ENCODE measurements around the gene ITGB8.

Gene ITGB8

DNA sequence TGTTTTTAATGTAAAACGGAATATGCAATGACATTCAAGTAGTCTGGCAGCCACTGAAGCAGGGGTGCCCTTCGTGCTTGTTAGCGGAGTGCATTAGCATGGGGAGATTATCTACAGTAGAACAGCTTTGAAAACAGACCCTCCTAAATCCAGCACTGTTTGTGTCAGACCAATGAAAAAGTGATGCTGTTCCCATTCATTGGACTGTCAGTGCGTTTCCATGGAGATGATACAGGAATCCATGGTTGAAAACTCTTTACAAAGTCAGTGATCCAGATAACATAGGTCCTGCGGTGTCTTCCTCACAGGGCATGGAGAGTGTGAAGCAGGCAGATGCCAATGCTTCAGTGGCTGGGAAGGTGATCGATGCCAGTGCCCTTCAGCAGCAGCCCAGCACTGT, 73.6 kb downstream of the ITGB8 start:
- Histone ChIP-seq H3K36me3 (ENCODE audit: insufficient read depth, low read length) (peaks cover 58% of the 10 kb centered on the region), H3K27me3 (ENCODE audit: insufficient read depth, low read length) (no peaks in the 10 kb centered on the region), H3K4me3 (ENCODE audit: low read length) (no peak overlapping the region), H3K9me3 (ENCODE audit: low read length) (no peaks in the 10 kb centered on the region), H3K4me1 (ENCODE audit: insufficient read depth, low read length) (peaks cover 63% of the 10 kb centered on the region), H2AFZ (ENCODE audit: low read depth, low read length) (no peak overlapping the region)

DNA sequence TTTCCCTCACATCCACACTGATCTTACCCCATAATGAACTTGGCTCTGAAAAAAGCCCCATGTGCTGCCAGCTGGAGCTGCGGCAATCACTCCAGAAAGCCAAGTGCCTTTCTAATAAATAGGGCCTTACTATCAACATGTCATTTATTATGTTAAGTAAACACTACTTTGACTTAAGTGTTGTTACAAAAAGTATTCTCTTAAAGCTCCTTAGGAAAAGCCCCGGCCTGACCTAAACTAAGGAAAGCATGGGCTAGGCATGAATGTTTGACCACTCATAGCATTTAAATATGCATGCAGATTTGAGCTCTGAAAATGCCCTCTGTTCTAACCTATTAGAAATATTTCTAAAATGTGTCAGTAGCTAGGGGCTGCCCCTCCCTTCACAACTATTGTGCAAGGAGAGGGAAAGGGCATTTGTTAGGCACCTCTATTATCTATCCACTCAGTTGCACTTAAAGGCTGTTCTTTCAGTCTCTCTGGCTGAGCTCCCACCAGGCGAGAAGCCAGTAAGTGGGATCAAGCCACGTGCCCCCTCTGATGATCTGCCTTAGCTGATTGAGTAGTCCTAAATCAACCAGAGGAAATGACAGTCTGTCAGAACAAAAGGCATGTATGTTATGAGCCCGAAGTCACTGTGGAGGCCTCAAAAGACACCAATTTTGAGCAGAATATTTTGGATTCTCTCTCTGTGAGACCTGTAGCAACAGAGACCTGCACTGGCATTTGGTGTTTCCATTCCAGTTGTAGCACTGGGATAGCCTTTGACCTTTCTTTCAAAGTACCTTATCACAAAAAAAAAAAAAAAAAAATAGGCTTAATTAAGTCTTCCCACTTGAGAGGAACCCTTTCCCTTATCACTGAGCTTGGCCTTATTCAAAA, 77.1 kb downstream of the ITGB8 start:
- no peak overlapping the region for H2AFZ ChIP-seq (ENCODE audit: low read depth, low read length)
- H3K4me1 ChIP-seq (ENCODE audit: insufficient read depth, low read length): peaks cover 46% of the 10 kb centered on the region
- H3K36me3 ChIP-seq (ENCODE audit: insufficient read depth, low read length): peaks cover 71% of the 10 kb centered on the region
- no peaks in the 10 kb centered on the region for H3K9me3 ChIP-seq (ENCODE audit: low read length)
- H3K4me3 ChIP-seq (ENCODE audit: low read length): no peak overlapping the region
- no peaks in the 10 kb centered on the region for H3K27me3 ChIP-seq (ENCODE audit: insufficient read depth, low read length)

DNA sequence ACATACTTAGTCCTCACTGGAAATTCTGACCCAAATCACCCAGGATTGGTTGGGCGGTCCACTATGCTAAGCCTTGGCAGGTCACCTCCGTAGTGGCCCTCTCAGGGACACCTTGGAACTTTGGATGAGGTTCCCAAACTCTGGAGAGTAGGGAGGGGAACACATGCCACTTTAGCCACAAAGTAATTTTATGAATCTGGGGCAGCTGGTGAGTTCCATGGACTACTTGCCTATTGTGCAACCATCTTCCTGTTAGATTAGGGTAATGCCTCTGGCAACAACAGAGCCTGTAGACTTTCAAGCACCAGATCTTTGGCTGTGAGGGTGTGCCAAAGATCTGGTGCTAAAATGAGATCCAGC, 77.7 kb downstream of the ITGB8 start:
- no peaks in the 10 kb centered on the region for H3K27me3 ChIP-seq (ENCODE audit: insufficient read depth, low read length)
- peaks cover 40% of the 10 kb centered on the region for H3K4me1 ChIP-seq (ENCODE audit: insufficient read depth, low read length)
- no peak overlapping the region for H3K4me3 ChIP-seq (ENCODE audit: low read length)
- H2AFZ ChIP-seq (ENCODE audit: low read depth, low read length): no peak overlapping the region
- H3K9me3 ChIP-seq (ENCODE audit: low read length): no peaks in the 10 kb centered on the region
- H3K36me3 ChIP-seq (ENCODE audit: insufficient read depth, low read length): peaks cover 76% of the 10 kb centered on the region

DNA sequence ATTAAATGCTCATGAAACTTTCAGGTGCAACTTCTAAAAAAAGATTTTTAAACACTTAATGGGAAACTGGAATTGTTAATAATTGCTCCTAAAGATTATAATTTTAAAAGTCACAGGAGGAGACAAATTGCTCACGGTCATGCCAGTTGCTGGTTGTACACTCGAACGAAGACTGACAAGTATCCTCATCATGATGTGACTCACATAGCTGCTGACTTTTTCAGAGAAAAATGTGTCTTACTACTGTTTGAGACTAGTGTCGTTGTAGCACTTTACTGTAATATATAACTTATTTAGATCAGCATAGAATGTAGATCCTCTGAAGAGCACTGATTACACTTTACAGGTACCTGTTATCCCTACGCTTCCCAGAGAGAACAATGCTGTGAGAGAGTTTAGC, 79.3 kb downstream of the ITGB8 start:
- peaks cover 25% of the 10 kb centered on the region for H3K4me1 ChIP-seq (ENCODE audit: insufficient read depth, low read length)
- H2AFZ ChIP-seq (ENCODE audit: low read depth, low read length): no peak overlapping the region
- no peaks in the 10 kb centered on the region for H3K9me3 ChIP-seq (ENCODE audit: low read length)
- no peak overlapping the region for H3K4me3 ChIP-seq (ENCODE audit: low read length)
- H3K27me3 ChIP-seq (ENCODE audit: insufficient read depth, low read length): no peaks in the 10 kb centered on the region
- peaks cover 87% of the 10 kb centered on the region for H3K36me3 ChIP-seq (ENCODE audit: insufficient read depth, low read length)

DNA sequence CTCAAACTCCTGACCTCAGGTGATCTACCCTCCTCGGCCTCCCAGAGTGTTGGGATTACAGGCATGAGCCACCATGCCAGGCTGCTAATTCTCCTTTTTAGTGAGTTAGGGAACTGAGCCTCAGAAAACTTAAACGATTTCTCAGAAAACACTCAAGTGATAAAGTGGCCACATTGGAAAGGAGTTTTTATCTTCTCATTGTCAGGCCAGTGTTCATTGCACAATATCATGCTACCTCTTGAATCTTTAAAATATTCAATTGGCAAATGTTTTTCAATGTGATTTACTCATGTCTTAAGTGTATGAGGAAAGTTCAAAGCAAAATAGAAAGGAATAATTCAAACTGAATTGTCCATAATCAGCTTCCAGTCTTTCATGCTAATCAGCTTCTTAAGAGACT, 80.7 kb downstream of the ITGB8 start:
- Histone ChIP-seq H2AFZ (ENCODE audit: low read depth, low read length) (no peak overlapping the region), H3K4me3 (ENCODE audit: low read length) (no peak overlapping the region)

DNA sequence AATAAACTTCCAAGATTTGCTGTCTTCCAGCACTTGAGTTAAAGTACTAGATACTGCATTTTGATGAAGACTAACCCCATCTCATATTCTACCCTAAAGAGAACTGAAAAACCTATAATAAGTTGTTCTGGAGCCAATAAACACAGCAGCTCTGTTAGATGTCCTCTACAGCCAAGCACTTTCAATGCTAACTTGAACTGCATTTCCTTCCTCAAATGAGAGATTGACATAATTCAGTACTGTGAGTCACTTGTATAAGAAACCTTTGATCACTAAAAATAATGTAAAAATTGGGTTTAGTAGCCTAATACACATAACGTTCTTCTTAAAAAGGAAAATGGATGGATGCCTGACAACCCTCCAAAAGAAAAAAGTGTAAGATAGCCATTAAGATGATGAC, 81.3 kb downstream of the ITGB8 start:
- no peaks in the 10 kb centered on the region for H3K27me3 ChIP-seq (ENCODE audit: insufficient read depth, low read length)
- H2AFZ ChIP-seq (ENCODE audit: low read depth, low read length): no peak overlapping the region
- H3K9me3 ChIP-seq (ENCODE audit: low read length): no peaks in the 10 kb centered on the region
- H3K4me1 ChIP-seq (ENCODE audit: insufficient read depth, low read length): peaks cover 16% of the 10 kb centered on the region
- H3K4me3 ChIP-seq (ENCODE audit: low read length): no peak overlapping the region
- H3K36me3 ChIP-seq (ENCODE audit: insufficient read depth, low read length): peaks cover 84% of the 10 kb centered on the region

More for the DNA sequence above, 80.7 kb downstream of the ITGB8 start:
- Histone ChIP-seq H3K36me3 (ENCODE audit: insufficient read depth, low read length) (peaks cover 88% of the 10 kb centered on the region), H3K27me3 (ENCODE audit: insufficient read depth, low read length) (no peaks in the 10 kb centered on the region), H3K4me1 (ENCODE audit: insufficient read depth, low read length) (peaks cover 22% of the 10 kb centered on the region), H3K9me3 (ENCODE audit: low read length) (no peaks in the 10 kb centered on the region)

DNA sequence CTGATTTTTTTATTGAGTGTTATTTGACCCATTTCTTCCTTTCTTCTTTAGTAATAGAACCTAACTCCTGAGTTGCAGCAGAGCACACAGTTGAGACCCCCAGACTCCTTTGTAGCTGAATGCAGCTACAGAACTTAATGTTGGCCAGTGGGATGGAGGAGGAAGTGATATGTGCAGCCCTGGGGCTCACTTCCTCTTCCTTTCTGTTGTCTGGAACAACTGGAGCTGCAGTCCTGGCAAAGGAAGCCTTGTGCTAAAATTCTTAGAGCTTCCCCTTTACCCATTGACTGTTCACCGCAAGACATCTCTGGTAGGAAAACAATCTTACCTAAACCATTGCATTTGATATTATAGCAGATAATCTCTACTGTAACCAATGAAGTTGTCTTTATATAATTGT, 86.6 kb downstream of the ITGB8 start:
- Histone ChIP-seq H3K4me1 (ENCODE audit: insufficient read depth, low read length) (no peaks in the 10 kb centered on the region), H3K27me3 (ENCODE audit: insufficient read depth, low read length) (no peaks in the 10 kb centered on the region), H3K36me3 (ENCODE audit: insufficient read depth, low read length) (peaks cover 38% of the 10 kb centered on the region), H3K4me3 (ENCODE audit: low read length) (no peak overlapping the region), H2AFZ (ENCODE audit: low read depth, low read length) (no peak overlapping the region), H3K9me3 (ENCODE audit: low read length) (no peaks in the 10 kb centered on the region)

DNA sequence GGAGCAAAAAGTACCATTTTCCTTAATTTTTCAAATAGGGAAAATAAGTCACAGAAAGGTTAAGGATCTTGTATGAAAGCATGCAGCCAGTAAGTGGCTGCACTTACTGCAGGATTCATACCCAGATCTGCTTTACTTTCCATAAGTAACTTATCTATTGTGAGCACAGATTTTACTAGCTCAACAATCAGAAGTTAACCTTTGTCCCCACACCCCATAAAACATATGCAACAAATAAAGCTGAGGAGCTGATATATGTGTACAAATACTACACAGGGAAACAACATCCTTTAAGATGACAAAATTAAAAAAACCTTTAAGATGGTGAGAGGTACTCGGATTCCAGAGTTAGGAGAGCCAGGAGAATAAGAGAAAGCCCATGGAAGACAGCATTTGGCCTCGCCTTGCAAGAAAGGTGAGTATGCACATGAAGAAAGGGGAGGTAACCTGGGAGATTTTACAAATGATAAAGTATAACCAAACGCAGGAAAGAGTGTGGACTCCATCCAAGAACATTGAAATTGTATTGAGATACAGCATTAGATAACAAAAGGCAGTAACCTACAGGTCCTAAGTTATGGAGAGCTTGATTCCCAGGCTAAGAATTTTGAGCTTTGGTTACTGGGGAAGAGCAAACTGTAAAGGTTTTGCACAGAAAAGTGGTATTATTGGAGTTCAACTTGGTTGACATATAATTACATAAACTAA, 87.1 kb downstream of the ITGB8 start:
- no peaks in the 10 kb centered on the region for H3K9me3 ChIP-seq (ENCODE audit: low read length)
- H3K27me3 ChIP-seq (ENCODE audit: insufficient read depth, low read length): no peaks in the 10 kb centered on the region
- no peaks in the 10 kb centered on the region for H3K4me1 ChIP-seq (ENCODE audit: insufficient read depth, low read length)
- H2AFZ ChIP-seq (ENCODE audit: low read depth, low read length): no peak overlapping the region
- peaks cover 33% of the 10 kb centered on the region for H3K36me3 ChIP-seq (ENCODE audit: insufficient read depth, low read length)
- H3K4me3 ChIP-seq (ENCODE audit: low read length): no peak overlapping the region

DNA sequence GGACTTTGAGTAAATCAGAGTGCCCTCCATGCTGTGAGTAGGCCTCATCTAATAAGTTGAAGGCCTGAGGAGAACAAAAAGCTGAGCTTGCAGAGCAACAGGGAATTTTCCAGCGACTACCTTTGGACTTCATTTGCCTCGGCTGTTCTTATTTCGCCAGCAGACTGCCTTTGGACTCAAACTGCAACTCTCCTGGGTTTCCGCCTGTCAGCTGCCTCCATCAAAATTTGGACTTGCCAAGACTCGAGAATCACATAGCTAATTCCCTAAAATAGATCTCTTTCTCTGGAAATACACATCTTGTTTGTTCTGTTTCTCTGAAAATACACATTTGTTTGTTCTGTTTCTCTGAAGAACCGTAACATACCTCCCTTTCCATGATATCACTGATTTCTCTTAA, 93.8 kb downstream of the ITGB8 start:
- no peaks in the 10 kb centered on the region for H3K36me3 ChIP-seq (ENCODE audit: insufficient read depth, low read length)
- H3K4me1 ChIP-seq (ENCODE audit: insufficient read depth, low read length): no peaks in the 10 kb centered on the region
- no peaks in the 10 kb centered on the region for H3K9me3 ChIP-seq (ENCODE audit: low read length)
- H3K27me3 ChIP-seq (ENCODE audit: insufficient read depth, low read length): no peaks in the 10 kb centered on the region
- no peak overlapping the region for H2AFZ ChIP-seq (ENCODE audit: low read depth, low read length)
- no peak overlapping the region for H3K4me3 ChIP-seq (ENCODE audit: low read length)

DNA sequence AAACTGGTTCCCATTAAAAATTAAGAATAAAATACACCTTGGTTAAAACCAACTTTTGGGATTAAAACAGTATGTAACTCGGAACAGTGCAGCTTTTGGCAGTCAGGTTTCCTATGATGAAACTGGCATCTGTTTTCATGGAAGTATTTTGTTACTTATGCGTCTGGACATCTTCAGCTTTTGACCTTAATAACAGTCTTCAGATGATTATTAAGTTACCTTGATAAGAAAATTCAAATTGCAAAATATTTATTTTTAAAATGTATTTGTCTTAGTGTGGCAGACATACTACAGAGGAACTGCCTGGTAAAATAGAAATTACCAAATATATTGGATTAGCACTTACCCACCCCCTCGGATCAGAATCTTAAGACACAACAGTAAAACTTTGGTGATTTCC, 100.0 kb downstream of the ITGB8 start:
- H3K36me3 ChIP-seq (ENCODE audit: insufficient read depth, low read length): no peaks in the 10 kb centered on the region
- H2AFZ ChIP-seq (ENCODE audit: low read depth, low read length): no peak overlapping the region
- H3K27me3 ChIP-seq (ENCODE audit: insufficient read depth, low read length): no peaks in the 10 kb centered on the region
- H3K4me1 ChIP-seq (ENCODE audit: insufficient read depth, low read length): peaks cover 6% of the 10 kb centered on the region
- no peak overlapping the region for H3K4me3 ChIP-seq (ENCODE audit: low read length)
- no peaks in the 10 kb centered on the region for H3K9me3 ChIP-seq (ENCODE audit: low read length)

DNA sequence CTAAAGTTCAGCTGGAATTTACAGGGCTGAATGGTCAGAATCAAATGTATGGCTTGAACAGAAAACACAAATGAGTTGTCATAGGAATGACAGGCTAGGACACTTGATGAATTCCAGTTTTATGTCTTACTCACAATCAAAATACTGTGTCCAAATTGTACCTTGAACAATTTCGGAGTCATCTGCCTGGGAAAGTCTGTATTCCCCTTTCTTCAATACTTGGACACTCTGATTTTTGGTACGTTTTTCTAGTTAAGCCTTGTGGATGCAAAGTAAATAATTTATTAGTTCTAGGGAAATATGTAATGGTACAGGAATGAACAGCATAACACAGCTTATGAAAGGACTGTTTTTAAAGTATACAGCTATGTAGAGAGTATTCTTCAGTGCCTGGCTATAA, 100.4 kb downstream of the ITGB8 start:
- Histone ChIP-seq H3K9me3 (ENCODE audit: low read length) (no peaks in the 10 kb centered on the region), H2AFZ (ENCODE audit: low read depth, low read length) (no peak overlapping the region), H3K4me3 (ENCODE audit: low read length) (no peak overlapping the region), H3K4me1 (ENCODE audit: insufficient read depth, low read length) (peaks cover 6% of the 10 kb centered on the region), H3K36me3 (ENCODE audit: insufficient read depth, low read length) (no peaks in the 10 kb centered on the region), H3K27me3 (ENCODE audit: insufficient read depth, low read length) (no peaks in the 10 kb centered on the region)

DNA sequence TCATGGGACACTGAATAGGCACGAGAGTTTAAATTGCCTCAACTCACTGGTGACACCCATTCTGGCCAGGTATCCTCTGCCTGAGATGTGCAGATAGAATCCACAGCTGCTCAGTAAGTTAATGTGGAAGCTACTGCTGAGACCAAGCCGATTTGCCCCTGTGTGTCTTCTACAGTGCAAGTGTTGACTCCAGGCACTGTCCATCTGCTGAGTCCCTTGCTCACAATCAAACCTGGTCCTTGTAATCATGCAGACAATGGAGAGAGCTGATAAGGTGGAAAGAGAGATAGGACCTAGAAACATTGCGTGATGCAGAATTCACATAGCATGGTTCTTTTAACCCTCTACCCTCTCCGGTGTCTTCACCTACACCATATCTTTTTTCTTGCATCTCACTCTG, 101.4 kb downstream of the ITGB8 start:
- Histone ChIP-seq H2AFZ (ENCODE audit: low read depth, low read length) (no peak overlapping the region), H3K36me3 (ENCODE audit: insufficient read depth, low read length) (no peaks in the 10 kb centered on the region), H3K4me3 (ENCODE audit: low read length) (no peak overlapping the region), H3K9me3 (ENCODE audit: low read length) (no peaks in the 10 kb centered on the region), H3K27me3 (ENCODE audit: insufficient read depth, low read length) (no peaks in the 10 kb centered on the region), H3K4me1 (ENCODE audit: insufficient read depth, low read length) (peaks cover 6% of the 10 kb centered on the region)

DNA sequence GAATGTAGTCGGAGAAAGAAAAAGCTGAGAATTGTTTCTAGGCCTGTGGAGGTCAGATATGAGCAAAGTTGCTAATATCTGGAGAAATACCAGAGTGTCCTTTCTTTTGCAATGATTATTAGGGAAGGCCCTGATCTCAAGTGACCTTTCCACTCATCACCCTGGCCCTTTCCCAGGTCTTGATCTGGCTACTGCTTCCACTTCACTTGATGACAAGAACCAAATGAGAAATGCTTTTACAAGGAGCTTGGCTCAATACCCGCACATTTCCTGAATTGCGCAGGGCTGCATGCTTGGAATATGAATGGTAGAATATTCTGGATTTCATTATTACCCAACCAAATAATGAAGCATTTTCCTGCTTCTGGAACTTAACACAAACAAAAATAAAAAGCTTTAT, 104.6 kb downstream of the ITGB8 start:
- H3K9me3 ChIP-seq (ENCODE audit: low read length): no peaks in the 10 kb centered on the region
- peak overlapping the region; percentile 73 for H2AFZ ChIP-seq (ENCODE audit: low read depth, low read length)
- peaks cover 6% of the 10 kb centered on the region for H3K4me1 ChIP-seq (ENCODE audit: insufficient read depth, low read length)
- H3K27me3 ChIP-seq (ENCODE audit: insufficient read depth, low read length): no peaks in the 10 kb centered on the region
- H3K36me3 ChIP-seq (ENCODE audit: insufficient read depth, low read length): no peaks in the 10 kb centered on the region
- H3K4me3 ChIP-seq (ENCODE audit: low read length): no peak overlapping the region
